ENCODE measurements around the gene MARCHF2.

Gene MARCHF2

DNA sequence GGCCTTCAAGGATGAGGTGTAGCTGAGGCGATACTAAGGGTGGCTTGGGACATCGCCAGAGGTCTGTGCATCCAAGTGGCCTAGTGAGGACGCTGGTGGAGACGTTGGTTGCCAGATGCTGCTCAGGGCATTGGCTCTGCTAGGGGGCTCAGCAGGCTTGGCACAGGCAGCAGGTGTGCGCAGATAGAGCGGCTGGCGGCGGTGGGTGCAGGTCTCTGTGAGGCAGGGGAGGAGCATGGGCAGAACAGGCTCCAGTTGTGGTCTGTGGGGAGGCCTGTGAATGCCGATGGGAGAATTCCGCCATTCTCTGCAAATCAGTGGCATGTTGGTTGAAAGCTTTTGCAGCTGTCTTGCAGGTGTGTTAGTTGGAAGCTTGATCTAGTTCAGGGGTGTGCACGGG, 68.1 kb downstream of the MARCHF2 start:
- TF ChIP-seq, protein P1, sequence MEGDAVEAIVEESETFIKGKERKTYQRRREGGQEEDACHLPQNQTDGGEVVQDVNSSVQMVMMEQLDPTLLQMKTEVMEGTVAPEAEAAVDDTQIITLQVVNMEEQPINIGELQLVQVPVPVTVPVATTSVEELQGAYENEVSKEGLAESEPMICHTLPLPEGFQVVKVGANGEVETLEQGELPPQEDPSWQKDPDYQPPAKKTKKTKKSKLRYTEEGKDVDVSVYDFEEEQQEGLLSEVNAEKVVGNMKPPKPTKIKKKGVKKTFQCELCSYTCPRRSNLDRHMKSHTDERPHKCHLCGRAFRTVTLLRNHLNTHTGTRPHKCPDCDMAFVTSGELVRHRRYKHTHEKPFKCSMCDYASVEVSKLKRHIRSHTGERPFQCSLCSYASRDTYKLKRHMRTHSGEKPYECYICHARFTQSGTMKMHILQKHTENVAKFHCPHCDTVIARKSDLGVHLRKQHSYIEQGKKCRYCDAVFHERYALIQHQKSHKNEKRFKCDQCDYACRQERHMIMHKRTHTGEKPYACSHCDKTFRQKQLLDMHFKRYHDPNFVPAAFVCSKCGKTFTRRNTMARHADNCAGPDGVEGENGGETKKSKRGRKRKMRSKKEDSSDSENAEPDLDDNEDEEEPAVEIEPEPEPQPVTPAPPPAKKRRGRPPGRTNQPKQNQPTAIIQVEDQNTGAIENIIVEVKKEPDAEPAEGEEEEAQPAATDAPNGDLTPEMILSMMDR (IDR thresholded peaks at IDR 0.05; ENCODE audit: low read depth, low read length) = no peak

DNA sequence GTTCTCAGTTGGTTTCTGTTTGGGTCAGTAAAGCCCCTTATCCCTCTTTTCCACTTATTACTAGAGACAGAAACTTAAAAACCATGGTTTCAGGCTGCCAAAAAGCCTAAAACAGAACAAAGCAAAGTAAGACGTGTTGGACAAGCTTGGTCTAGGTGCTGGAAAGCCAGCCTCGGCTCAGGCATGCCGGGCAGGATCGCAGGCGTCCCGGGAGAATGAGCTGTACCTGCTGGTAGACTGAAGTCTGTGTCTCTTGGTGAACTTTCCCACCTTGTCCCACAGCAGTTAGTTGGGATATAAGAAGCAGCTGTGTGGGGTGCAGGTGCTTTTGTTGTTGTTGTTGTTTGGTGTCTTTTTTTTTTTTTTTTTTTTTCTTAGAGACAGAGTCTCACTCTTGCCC, 68.5 kb downstream of the MARCHF2 start:
- no peak overlapping the region for H3K4me3 ChIP-seq (ENCODE audit: low read depth, low read length)
- TF ChIP-seq, protein P1 (IDR thresholded peaks at IDR 0.05; ENCODE audit: low read depth, low read length) = no peak
- in situ Hi-C loops (cut with HindIII; ENCODE audit: low sequenced_read_pairs) = no loop called here
- no peak for DNase-seq (ENCODE audit: low read depth, low spot score)

More for the DNA sequence above, 68.1 kb downstream of the MARCHF2 start:
- H3K4me3 ChIP-seq (ENCODE audit: low read depth, low read length) = no peak overlapping the region
- no peak for DNase-seq (ENCODE audit: low read depth, low spot score)
- in situ Hi-C loops (cut with HindIII; ENCODE audit: low sequenced_read_pairs) = no loop called here

DNA sequence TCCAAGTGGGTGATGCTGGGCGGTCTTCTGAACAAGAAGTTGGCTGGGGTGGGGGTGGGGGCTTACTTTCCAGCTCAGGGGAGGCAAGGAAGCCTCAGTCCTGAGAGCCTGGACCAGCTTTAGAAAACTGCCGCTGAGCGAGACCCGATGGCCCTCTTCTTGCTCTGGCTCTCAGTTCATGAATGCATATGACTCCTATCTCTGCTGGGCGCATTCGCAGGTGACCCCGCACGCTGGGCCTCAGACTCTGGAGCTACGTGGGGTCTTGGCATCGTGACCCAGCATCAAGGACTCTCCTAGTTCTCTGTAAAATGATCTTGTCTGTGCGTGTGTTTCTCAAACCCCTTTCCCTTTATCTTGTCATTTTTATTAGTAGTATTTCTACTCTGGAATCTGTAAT, 69.6 kb downstream of the MARCHF2 start:
- no peak overlapping the region for H3K4me3 ChIP-seq (ENCODE audit: low read depth, low read length)
- DNase-seq (ENCODE audit: low read depth, low spot score) = no peak
- in situ Hi-C loops (cut with HindIII; ENCODE audit: low sequenced_read_pairs) = no loop called here
- TF ChIP-seq, protein P1 (IDR thresholded peaks at IDR 0.05; ENCODE audit: low read depth, low read length) = no peak

DNA sequence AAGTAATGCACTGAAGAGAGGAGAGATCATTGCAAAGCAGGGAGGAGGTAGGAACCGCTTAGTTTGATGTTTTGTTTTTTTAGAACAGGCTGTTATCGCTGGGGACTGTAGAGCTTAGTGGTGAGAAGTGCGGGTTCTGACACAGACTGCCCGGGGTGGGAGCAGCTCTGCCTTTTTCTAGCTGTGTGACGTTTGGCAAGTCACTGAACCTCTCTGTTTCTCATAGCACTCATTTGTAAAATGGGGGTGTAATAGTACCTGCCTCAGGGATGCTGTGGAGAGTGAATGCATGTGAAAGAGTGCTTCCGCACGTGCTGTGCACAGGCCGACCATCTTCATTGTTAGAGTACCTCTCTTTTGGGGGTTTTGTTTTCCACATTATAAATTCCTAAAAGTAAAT, 70.1 kb downstream of the MARCHF2 start:
- no peak for DNase-seq (ENCODE audit: low read depth, low spot score)
- in situ Hi-C loops (cut with HindIII; ENCODE audit: low sequenced_read_pairs) = no loop called here
- TF ChIP-seq, protein P1 (IDR thresholded peaks at IDR 0.05; ENCODE audit: low read depth, low read length) = no peak

DNA sequence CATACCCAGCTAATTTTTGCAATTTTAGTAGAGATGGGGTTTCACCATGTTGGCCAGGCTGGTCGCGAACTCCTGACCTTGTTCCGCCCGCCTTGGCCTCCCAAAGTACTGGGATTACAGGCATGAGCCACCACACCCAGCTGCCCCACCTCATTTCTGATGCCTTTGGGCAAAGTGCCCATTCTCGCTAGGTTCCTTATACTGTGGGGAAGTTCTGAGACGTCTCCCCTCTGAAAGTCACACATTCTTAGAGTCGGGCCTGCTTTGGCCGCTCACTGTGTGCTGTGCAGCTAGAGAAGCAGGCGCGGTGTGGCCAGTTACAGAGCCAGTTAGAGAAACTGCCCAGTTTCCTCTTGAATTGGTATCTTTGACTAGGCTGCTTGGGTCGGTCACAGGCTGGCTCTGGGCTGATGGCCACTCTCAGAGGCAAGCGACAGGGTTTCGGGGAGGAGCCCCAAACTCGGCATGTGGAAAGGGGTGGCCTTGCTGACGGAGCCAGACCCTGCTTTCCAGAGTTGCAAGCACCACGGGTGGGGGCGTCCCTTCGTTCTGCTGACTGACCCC, 71.3 kb downstream of the MARCHF2 start:
- in situ Hi-C loops (cut with HindIII; ENCODE audit: low sequenced_read_pairs) = no loop called here
- TF ChIP-seq, protein P1 (IDR thresholded peaks at IDR 0.05; ENCODE audit: low read depth, low read length) = no peak
- no peak for DNase-seq (ENCODE audit: low read depth, low spot score)
- no peak overlapping the region for H3K4me3 ChIP-seq (ENCODE audit: low read depth, low read length)

More for the DNA sequence above, 70.1 kb downstream of the MARCHF2 start:
- no peak overlapping the region for H3K4me3 ChIP-seq (ENCODE audit: low read depth, low read length)

DNA sequence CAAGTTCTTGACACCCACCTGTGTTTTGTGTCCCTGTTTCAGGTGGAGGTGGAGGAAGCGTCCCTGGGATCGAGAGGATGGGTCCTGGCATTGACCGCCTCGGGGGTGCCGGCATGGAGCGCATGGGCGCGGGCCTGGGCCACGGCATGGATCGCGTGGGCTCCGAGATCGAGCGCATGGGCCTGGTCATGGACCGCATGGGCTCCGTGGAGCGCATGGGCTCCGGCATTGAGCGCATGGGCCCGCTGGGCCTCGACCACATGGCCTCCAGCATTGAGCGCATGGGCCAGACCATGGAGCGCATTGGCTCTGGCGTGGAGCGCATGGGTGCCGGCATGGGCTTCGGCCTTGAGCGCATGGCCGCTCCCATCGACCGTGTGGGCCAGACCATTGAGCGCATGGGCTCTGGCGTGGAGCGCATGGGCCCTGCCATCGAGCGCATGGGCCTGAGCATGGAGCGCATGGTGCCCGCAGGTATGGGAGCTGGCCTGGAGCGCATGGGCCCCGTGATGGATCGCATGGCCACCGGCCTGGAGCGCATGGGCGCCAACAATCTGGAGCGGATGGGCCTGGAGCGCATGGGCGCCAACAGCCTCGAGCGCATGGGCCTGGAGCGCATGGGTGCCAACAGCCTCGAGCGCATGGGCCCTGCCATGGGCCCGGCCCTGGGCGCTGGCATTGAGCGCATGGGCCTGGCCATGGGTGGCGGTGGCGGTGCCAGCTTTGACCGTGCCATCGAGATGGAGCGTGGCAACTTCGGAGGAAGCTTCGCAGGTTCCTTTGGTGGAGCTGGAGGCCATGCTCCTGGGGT, 72.7 kb downstream of the MARCHF2 start:
- in situ Hi-C loops (cut with HindIII; ENCODE audit: low sequenced_read_pairs) = no loop called here
- no peak overlapping the region for H3K4me3 ChIP-seq (ENCODE audit: low read depth, low read length)
- TF ChIP-seq, protein P1 (IDR thresholded peaks at IDR 0.05; ENCODE audit: low read depth, low read length) = no peak
- no peak for DNase-seq (ENCODE audit: low read depth, low spot score)
